ENCODE data around the gene CUL5. TPM values are rescaled to one million over a fixed set of nuclear protein-coding genes. Genes with fewer than 3 reads are reported as not detected.
A peak's percentile ranks its signal among the peaks of the same experiment; 100 is the strongest.

CUL5 gene
- total RNA-seq, 3 donors from 2014 or later, result 44.3 to 49.6 (median 48.9) TPM

DNA sequence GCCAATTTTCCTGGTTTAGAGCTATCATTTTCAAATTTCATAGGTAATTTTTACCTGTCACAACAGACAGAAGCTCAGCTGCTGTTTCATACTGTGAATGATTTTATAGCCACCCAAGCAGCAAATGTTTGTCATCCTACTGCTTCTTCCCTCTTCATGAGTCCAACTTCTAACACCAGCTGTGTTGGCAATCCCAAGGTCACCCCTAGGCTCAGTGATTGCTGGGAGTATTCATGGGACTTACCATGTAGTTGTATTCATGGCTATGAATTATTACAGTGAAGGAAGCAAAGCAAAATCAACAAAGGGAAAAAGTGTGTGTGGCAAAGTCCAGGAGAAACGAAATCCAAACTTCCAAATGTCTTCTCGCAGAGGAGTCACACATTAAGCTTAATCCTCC is 28.5 kb downstream of the CUL5 start:
- peaks cover 16% of the 10 kb centered on the region for H3K36me3 Mint-ChIP-seq (ENCODE audit: insufficient read depth)
- peaks cover 10% of the 10 kb centered on the region for H3K4me1 Mint-ChIP-seq (ENCODE audit: low read depth)
- no peak for ATAC-seq
- H3K4me3 Mint-ChIP-seq, result no peak overlapping the region
- no peaks in the 10 kb centered on the region for H3K27me3 Mint-ChIP-seq (ENCODE audit: low read depth)
- no peak for DNase-seq
- no peaks in the 10 kb centered on the region for H3K9me3 Mint-ChIP-seq

DNA sequence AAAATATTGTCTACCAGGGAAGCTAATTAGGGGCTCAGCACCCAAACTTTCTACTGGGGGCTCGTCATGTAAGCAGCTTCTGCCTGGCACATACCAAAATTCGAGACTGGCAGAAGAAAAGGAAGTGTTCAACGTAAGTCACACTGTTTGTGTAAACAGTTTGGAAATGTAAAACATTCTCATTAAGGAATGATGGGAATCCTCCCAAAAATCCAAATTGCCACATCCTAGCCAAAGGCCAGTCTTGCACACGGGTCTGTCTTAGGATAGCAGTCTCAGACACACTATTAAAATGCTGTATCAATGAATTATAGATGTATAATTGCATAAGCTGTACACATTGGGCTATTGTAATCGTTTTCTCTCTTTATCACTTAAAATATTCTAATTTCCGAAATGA is 28.9 kb downstream of the CUL5 start:
- DNase-seq (no peak), ATAC-seq (no peak)
- Mint-ChIP-seq H3K4me1 (ENCODE audit: low read depth) (peaks cover 8% of the 10 kb centered on the region), H3K4me3 (no peak overlapping the region), H3K36me3 (ENCODE audit: insufficient read depth) (peaks cover 20% of the 10 kb centered on the region), H3K27me3 (ENCODE audit: low read depth) (no peaks in the 10 kb centered on the region), H3K9me3 (no peaks in the 10 kb centered on the region)

DNA sequence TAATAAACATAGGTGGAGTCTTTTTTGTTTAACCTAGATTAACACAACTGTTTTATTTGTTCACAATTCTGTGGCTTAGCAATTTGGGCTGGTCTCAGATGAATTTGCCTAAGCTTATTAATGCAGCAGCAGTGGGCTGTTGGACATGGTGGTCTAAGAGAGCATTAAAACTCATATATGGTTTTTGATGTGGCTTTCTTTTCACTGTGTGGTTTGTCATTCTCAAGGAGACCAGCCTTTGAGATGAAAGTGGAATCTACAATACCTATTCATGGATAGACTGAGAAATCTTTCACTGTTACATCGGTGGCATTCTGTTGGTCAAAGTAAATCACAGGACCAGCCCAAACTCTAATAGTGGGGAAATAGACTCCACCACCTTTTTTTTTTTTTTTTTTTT is 39.6 kb downstream of the CUL5 start:
- Mint-ChIP-seq H3K4me3 (no peak overlapping the region), H3K27me3 (ENCODE audit: low read depth) (no peaks in the 10 kb centered on the region), H3K36me3 (ENCODE audit: insufficient read depth) (peaks cover 18% of the 10 kb centered on the region), H3K9me3 (no peaks in the 10 kb centered on the region), H3K4me1 (ENCODE audit: low read depth) (peaks cover 4% of the 10 kb centered on the region)
- no peak for ATAC-seq
- DNase-seq, result no peak

DNA sequence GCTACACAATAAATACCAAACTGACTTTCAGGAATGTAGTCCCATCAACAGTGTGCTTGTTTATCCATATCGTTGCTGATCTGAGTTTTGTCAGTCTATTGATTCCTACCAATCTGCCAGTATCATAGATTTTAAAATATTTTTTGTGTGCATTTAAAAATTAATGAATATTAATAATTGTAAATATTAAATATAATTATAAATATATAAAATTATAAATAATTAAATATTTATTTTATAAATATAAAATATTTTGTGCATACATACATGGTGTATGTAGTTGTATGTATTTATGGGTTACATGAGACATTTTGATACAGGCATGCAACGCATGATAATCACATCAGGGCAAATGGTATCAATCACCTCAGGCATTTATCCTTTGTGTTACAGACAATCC is 53.6 kb downstream of the CUL5 start:
- Mint-ChIP-seq H3K9me3 (no peaks in the 10 kb centered on the region), H3K4me3 (no peak overlapping the region), H3K36me3 (ENCODE audit: insufficient read depth) (peaks cover 42% of the 10 kb centered on the region), H3K27me3 (ENCODE audit: low read depth) (no peaks in the 10 kb centered on the region), H3K4me1 (ENCODE audit: low read depth) (no peaks in the 10 kb centered on the region)
- no peak for DNase-seq
- ATAC-seq, result no peak

DNA sequence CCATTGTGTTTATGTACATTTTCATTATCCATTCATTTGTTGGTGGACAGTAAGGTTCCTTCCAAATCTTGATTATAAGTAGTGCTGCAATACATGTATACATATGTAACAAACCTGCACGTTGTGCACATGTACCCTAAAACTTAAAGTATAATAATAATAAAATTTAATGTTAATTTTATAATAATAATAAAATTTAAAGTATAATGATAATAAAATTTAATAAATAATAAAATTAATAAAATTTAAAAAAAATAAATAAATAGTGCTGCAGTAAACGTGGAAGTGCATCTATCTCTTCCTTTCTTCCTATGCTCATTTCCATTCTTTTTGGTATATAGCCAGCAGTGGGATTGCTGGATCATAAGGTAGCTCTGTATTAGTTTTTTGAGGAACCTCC is 54.7 kb downstream of the CUL5 start:
- ATAC-seq (no peak), DNase-seq (no peak)
- Mint-ChIP-seq H3K4me3 (no peak overlapping the region), H3K36me3 (ENCODE audit: insufficient read depth) (peaks cover 38% of the 10 kb centered on the region), H3K9me3 (no peaks in the 10 kb centered on the region), H3K4me1 (ENCODE audit: low read depth) (no peaks in the 10 kb centered on the region), H3K27me3 (ENCODE audit: low read depth) (no peaks in the 10 kb centered on the region)

DNA sequence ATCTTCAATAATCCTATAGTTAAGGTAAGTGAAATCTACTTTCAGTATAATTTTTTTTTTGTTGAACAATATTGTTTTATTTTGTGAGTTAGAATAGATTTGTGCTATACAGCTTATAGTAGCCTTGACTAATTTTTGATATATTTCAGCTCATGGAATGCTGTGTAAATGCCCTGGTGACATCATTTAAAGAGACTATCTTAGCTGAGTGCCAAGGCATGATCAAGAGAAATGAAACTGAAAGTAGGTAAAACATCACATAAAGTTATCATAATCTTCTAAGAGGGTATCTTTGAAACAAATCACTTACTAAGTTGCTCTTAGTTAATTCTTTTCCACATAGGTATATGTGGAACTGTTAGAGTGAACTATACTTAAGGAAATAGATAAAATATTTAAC is 61.2 kb downstream of the CUL5 start:
- Mint-ChIP-seq H3K4me3 (no peak overlapping the region), H3K4me1 (ENCODE audit: low read depth) (peaks cover 14% of the 10 kb centered on the region), H3K9me3 (no peaks in the 10 kb centered on the region), H3K27me3 (ENCODE audit: low read depth) (no peaks in the 10 kb centered on the region), H3K36me3 (ENCODE audit: insufficient read depth) (peaks cover 19% of the 10 kb centered on the region)
- peak; percentile 82 to 86 for ATAC-seq
- no peak for DNase-seq

DNA sequence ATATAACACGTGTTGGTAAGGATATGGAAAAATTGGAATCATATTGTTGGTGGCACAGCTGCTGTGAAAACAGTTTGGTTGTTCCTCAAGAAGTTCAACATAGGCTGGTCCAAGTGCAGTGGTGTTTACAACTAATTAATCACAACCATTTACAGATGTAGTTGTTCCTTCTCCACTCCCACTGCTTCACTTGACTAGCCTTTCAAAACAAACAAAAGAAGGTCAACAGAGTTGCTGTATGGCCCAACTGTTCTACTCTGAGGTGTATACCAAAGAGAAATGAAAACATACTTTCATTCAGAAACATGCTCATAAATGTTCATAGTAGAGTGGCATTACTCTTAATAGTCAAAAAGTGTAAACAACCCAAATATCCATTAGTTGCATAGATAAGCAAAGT is 76.1 kb downstream of the CUL5 start:
- Mint-ChIP-seq H3K36me3 (ENCODE audit: insufficient read depth) (peaks cover 36% of the 10 kb centered on the region), H3K27me3 (ENCODE audit: low read depth) (no peaks in the 10 kb centered on the region)
- ATAC-seq, result no peak

DNA sequence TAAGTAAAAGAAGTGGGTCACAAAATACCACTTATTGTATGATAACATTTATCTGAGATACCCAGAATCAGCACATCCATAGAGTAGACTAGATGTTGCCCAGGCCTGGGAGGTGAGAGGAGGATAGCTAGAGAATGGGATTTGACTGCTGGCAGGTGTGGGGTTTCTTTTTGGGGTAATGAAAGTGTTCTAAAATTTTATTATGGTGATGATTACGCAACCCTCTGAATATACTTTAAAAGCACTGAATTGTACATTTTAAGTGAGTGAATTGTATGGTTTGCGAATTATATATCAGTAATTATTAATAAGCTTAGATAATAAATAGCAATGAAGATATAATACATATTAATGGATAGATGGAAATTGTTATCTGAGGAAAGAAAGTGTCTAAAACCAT is 77.0 kb downstream of the CUL5 start:
- H3K4me3 Mint-ChIP-seq, result no peak overlapping the region
- DNase-seq (no peak), ATAC-seq (no peak)
- H3K4me1 Mint-ChIP-seq (ENCODE audit: low read depth), result no peaks in the 10 kb centered on the region
- no peaks in the 10 kb centered on the region for H3K27me3 Mint-ChIP-seq (ENCODE audit: low read depth)
- H3K9me3 Mint-ChIP-seq, result no peaks in the 10 kb centered on the region
- peaks cover 30% of the 10 kb centered on the region for H3K36me3 Mint-ChIP-seq (ENCODE audit: insufficient read depth)

More for the DNA sequence above, 76.1 kb downstream of the CUL5 start:
- no peak for DNase-seq
- H3K4me1 Mint-ChIP-seq (ENCODE audit: low read depth), result no peaks in the 10 kb centered on the region
- no peak overlapping the region for H3K4me3 Mint-ChIP-seq
- H3K9me3 Mint-ChIP-seq, result no peaks in the 10 kb centered on the region

DNA sequence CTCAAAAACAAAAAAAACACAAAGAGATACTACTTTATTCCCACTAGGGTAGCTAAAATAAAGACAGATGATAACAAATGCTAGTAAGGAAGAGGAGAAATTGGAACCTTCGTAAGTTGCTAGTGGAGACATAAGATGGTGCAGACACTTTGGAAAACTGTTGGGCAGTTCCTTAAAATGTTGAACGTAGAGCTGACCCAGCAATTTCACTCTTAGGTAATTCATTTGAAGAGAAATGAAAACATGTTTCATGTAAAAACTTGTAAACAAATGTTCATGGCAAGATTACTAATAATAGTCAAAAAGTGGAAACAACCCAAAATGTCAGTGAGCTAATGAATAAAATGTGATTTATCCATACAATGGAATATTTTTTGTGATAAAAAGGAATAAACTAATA is 83.4 kb downstream of the CUL5 start:
- Mint-ChIP-seq H3K4me3 (no peak overlapping the region), H3K4me1 (ENCODE audit: low read depth) (peaks cover 3% of the 10 kb centered on the region), H3K27me3 (ENCODE audit: low read depth) (no peaks in the 10 kb centered on the region), H3K9me3 (no peaks in the 10 kb centered on the region), H3K36me3 (ENCODE audit: insufficient read depth) (peaks cover 33% of the 10 kb centered on the region)
- no peak for ATAC-seq
- DNase-seq, result no peak

DNA sequence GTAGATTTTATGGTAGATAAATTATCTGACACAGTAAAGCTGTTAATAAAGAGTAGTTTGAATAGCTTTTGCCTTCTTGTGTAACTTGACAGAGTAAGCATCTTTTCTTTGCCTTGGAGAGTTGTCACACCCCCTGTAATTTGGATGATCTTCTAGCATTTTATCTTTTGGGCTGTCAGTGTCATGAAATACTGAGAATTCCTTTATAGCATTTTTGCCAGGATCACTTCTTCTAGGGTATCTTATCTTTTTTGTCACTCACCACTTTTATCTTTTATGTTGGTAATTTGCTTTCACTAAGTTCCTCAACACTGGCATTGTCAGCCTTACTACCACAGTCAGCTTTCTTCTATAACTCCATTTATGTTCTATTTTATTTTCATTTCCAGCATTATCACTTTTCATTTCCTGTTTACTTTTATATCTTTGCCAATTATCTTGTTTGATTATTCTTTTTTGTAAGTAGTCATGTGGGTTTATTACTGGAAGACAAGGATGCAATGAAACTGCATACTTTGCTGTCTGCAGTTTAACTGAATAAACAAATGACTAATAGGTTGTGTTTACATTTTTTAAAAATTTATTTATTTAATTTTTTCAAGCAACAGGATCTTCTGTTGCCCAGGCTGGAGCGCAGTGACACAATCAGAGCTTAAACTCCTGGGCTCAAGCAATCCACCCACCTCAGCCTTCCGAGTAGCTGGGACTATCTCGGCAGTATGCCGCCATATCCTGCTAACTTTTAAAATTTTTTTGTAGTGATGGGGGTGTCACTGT is 84.6 kb downstream of the CUL5 start:
- Mint-ChIP-seq H3K27me3 (ENCODE audit: low read depth) (no peaks in the 10 kb centered on the region), H3K36me3 (ENCODE audit: insufficient read depth) (peaks cover 36% of the 10 kb centered on the region), H3K4me1 (ENCODE audit: low read depth) (peaks cover 3% of the 10 kb centered on the region), H3K4me3 (no peak overlapping the region), H3K9me3 (no peaks in the 10 kb centered on the region)
- DNase-seq, result no peak
- no peak for ATAC-seq

DNA sequence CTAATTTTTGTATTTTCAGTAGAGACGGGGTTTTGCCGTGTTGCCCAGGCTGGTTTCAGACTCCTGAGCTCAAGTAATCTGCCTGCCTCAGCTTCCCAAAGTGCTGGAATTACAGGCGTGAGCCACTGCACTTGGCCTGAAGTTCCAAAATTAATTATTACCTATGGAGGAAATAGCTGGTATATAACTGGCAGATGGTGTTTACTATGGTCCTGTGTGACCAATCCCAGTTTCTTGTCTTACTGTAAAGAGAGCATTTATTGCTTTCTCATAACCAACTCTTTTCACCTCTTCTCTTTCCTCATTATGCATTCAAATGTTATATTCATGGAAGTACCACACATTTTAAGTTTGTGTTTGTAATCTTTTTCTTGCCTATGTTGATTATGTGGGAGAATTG is 88.5 kb downstream of the CUL5 start:
- no peak for DNase-seq
- Mint-ChIP-seq H3K4me3 (no peak overlapping the region), H3K9me3 (no peaks in the 10 kb centered on the region), H3K36me3 (ENCODE audit: insufficient read depth) (peaks cover 23% of the 10 kb centered on the region), H3K4me1 (ENCODE audit: low read depth) (peaks cover 3% of the 10 kb centered on the region), H3K27me3 (ENCODE audit: low read depth) (no peaks in the 10 kb centered on the region)
- no peak for ATAC-seq

DNA sequence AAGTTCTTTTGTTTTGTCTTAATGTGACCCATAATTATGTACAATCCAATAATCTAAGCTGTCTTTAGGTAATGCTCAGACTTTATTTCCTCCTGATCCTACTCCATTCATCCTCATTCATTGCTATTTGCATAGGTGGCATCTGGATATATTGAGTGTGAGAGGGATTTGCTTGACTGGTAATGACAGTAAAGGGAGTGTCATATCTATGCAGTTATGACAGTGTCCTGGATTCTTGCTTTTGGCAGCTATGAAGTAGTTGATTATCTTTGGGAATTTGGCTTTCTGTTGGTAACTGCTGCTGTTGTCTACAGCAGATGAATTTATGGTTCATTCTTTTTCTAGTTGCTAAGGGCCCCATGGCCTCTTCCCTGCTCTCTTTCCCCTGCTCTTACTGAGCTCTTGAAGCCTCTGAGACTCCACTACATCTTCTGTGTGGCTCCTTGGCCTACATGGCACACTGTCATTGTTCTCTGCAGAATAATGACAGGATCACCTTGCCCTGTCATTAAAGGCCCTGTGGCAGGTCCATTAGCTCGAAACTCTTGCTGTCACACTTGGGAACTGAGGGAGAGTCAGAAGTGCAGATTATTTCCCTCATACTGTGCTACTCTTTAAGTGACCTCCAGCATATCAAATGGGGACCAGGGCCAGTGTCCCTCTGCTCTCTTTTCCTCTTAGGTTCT is 92.5 kb downstream of the CUL5 start:
- no peak for ATAC-seq
- Mint-ChIP-seq H3K4me3 (no peak overlapping the region), H3K36me3 (ENCODE audit: insufficient read depth) (peaks cover 12% of the 10 kb centered on the region), H3K9me3 (no peaks in the 10 kb centered on the region), H3K4me1 (ENCODE audit: low read depth) (no peaks in the 10 kb centered on the region), H3K27me3 (ENCODE audit: low read depth) (no peaks in the 10 kb centered on the region)
- no peak for DNase-seq

DNA sequence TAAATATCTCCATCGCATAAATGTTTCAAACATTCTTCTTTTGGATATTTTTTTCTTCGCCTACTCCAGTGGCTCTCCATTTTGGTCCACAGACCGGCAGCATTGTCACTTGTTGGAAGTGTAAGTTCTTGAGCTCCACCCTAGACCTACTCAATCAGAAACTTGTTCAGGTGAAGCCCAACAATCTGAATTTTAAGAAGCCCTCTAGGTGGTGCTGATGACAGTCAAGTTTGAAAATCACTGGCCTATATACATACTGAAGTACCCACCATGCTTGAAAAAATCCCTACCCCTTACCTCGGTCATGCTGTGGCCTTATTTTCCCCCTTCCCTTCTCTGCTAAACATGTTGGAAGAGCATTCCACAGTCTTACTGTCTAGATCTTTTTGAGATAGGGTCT is 102.4 kb downstream of the CUL5 start:
- no peak for DNase-seq
- H3K4me3 Mint-ChIP-seq, result no peak overlapping the region
- ATAC-seq, result no peak
- H3K4me1 Mint-ChIP-seq (ENCODE audit: low read depth), result no peaks in the 10 kb centered on the region
- H3K36me3 Mint-ChIP-seq (ENCODE audit: insufficient read depth), result peaks cover 3% of the 10 kb centered on the region
- no peaks in the 10 kb centered on the region for H3K27me3 Mint-ChIP-seq (ENCODE audit: low read depth)
- H3K9me3 Mint-ChIP-seq, result no peaks in the 10 kb centered on the region

DNA sequence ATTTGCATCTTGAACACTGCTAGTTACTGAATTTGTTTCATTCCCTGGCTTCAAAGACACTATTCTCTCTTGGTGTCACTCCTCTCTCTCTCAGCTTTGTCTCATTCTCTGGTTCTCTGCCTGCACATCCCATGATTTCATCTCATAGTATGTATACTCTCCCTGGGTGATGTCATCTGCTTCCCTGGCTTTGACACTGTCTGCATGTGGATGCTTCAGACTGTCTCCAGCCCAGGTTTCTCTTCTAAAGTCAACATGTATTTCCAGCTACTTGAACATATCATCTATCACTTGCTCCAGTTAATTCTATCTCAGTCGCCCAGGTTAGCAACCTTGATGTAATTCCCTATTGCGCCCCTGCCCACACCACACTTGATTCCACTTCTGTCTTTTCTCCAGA is 103.4 kb downstream of the CUL5 start:
- Mint-ChIP-seq H3K4me1 (ENCODE audit: low read depth) (no peaks in the 10 kb centered on the region), H3K27me3 (ENCODE audit: low read depth) (no peaks in the 10 kb centered on the region), H3K36me3 (ENCODE audit: insufficient read depth) (peaks cover 3% of the 10 kb centered on the region), H3K9me3 (no peaks in the 10 kb centered on the region), H3K4me3 (no peak overlapping the region)
- ATAC-seq (no peak), DNase-seq (no peak)

DNA sequence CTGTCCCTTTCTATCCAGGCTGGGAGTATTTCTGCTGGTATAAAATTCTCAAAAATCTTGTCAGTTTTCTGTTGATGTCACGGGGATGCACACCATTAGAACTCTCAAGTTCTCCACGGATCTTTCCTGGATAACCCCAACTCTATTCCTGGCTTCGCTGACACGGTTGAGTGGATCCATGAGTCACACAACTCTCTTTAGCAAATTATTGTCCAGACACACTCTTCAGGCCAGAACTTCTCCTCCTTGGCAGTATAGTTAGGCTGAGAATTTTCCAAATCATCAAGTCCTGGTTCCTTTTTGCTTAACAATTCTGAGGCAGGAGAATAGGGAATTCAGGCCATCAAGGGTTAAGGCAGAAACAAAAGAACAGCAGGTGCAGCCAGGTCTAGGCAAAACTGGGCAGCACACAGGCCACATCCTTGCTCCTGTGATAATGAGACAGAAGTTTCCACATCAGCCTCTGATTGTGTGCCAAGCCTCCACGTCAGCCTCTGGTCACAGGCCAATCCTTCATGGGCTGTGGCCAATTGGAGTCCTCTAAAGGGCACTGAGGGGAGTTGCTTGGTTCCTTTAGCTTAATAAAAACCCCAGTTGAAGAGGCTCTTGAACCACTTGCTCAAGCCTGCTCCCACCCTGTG is 106.9 kb downstream of the CUL5 start:
- Mint-ChIP-seq H3K4me3 (no peak overlapping the region), H3K27me3 (ENCODE audit: low read depth) (no peaks in the 10 kb centered on the region), H3K4me1 (ENCODE audit: low read depth) (peaks cover under 1% of the 10 kb centered on the region), H3K36me3 (ENCODE audit: insufficient read depth) (peaks cover 3% of the 10 kb centered on the region), H3K9me3 (no peaks in the 10 kb centered on the region)
- DNase-seq (no peak), ATAC-seq (no peak)

Measured in activated T-cell treated with anti-CD3 and anti-CD28 coated beads, Interleukin-2, amount 50 U/mL, for 4 hours (primary cell).